ENCODE results near the gene MAGEA11. TPM values are rescaled to one million over a fixed set of nuclear protein-coding genes. Genes with fewer than 3 reads are reported as not detected.

Gene MAGEA11
- total RNA-seq, 1 donor from 2014 or later, result not detected

- DNase-seq (ENCODE audit: low read depth), result no peak
- no peak for TF ChIP-seq CTCF (conservative IDR thresholded peaks at IDR 0.05; ENCODE audit: low read depth, low read length)
- no peak overlapping the region for H3K4me3 ChIP-seq (ENCODE audit: low read depth, low read length)
Measured at GRCh38 chrX:149707147-149707901, 4.5 kb upstream of the MAGEA11 start.

- no peak for TF ChIP-seq CTCF (conservative IDR thresholded peaks at IDR 0.05; ENCODE audit: low read depth, low read length)
- no peak overlapping the region for H3K4me3 ChIP-seq (ENCODE audit: low read depth, low read length)
- no peak for DNase-seq (ENCODE audit: low read depth)
Measured at GRCh38 chrX:149712831-149713230, 971 bp downstream of the MAGEA11 start.

GRCh38 chrX:149713279-149714050, 1.6 kb downstream of the MAGEA11 start:
- H3K4me3 ChIP-seq (ENCODE audit: low read depth, low read length), result no peak overlapping the region
- no peak for DNase-seq (ENCODE audit: low read depth)
- no peak for TF ChIP-seq CTCF (conservative IDR thresholded peaks at IDR 0.05; ENCODE audit: low read depth, low read length)

GRCh38 chrX:149715468-149715867, 3.6 kb downstream of the MAGEA11 start:
- DNase-seq (ENCODE audit: low read depth), result no peak
- TF ChIP-seq CTCF (conservative IDR thresholded peaks at IDR 0.05; ENCODE audit: low read depth, low read length), result no peak
- no peak overlapping the region for H3K4me3 ChIP-seq (ENCODE audit: low read depth, low read length)

- no peak for TF ChIP-seq CTCF (conservative IDR thresholded peaks at IDR 0.05; ENCODE audit: low read depth, low read length)
- DNase-seq (ENCODE audit: low read depth), result no peak
- H3K4me3 ChIP-seq (ENCODE audit: low read depth, low read length), result no peak overlapping the region
Measured at GRCh38 chrX:149716632-149717031, 4.8 kb downstream of the MAGEA11 start.

GRCh38 chrX:149717803-149718202, 5.9 kb downstream of the MAGEA11 start:
- H3K4me3 ChIP-seq (ENCODE audit: low read depth, low read length), result no peak overlapping the region
- no peak for TF ChIP-seq CTCF (conservative IDR thresholded peaks at IDR 0.05; ENCODE audit: low read depth, low read length)
- DNase-seq (ENCODE audit: low read depth), result no peak
